Natural killer cell (primary cell): ENCODE measurements around the gene ZBTB40. TPM values are rescaled to one million over a fixed set of nuclear protein-coding genes. Genes with fewer than 3 reads are reported as not detected.

Source experiments
- ATAC-seq, 3 donors: fragments of 150-1000 bp in 2 of 3; fragments of 200-7000 bp in 1 of 3; cut with Tn5 transposase; 1 replicate in 1 of 3; 2 replicates in 2 of 3; pipeline ENCODE4 v1.10.0; 2021; ENCODE audit warnings: mild to moderate bottlenecking in 2 of 3, moderate library complexity in 2 of 3
- DNase-seq, 2 donors: peaks; one replicate each; pipeline versions ENCODE4 v3.0.0 to v3.0.0-alpha.2; 2013 to 2021; ENCODE audit warnings: mixed read lengths in 1 of 2
- H3K27ac ChIP-seq: one replicate; pipeline ENCODE4 v1.5.1; 2013; ENCODE audit warnings: mild to moderate bottlenecking, low read length
- H3K27me3 ChIP-seq: one replicate; pipeline ENCODE4 v1.6.1; 2013; ENCODE audit warnings: low read length; ENCODE audit not compliant: control insufficient read depth, insufficient read depth
- H3K36me3 ChIP-seq: one replicate; pipeline ENCODE4 v1.6.1; 2013; ENCODE audit warnings: low read length; ENCODE audit not compliant: control insufficient read depth, insufficient read depth
- H3K4me1 ChIP-seq: one replicate; pipeline ENCODE4 v1.6.1; 2013; ENCODE audit warnings: low read length; ENCODE audit not compliant: control insufficient read depth, insufficient read depth
- H3K4me3 ChIP-seq: one replicate; pipeline ENCODE4 v1.5.1; 2013; ENCODE audit warnings: low read length
- H3K9me3 ChIP-seq: one replicate; pipeline ENCODE4 v1.6.1; 2013; ENCODE audit warnings: low read length; ENCODE audit not compliant: control insufficient read depth, insufficient read depth
- H3K27ac Mint-ChIP-seq, 2 donors: one replicate each; pipeline ENCODE4 v1.8.0; 2022; ENCODE audit warnings: mild to moderate bottlenecking in 2 of 2, mixed read lengths in 2 of 2, moderate library complexity in 1 of 2
- H3K27me3 Mint-ChIP-seq, 2 donors: one replicate each; pipeline ENCODE4 v1.8.0; 2022; ENCODE audit warnings: low read depth in 2 of 2, mixed read lengths in 2 of 2
- H3K36me3 Mint-ChIP-seq: one replicate; pipeline ENCODE4 v1.8.0; 2022; ENCODE audit warnings: mixed read lengths
- H3K4me1 Mint-ChIP-seq, 2 donors: one replicate each; pipeline ENCODE4 v1.8.0; 2022; ENCODE audit warnings: mixed read lengths in 2 of 2
- H3K4me3 Mint-ChIP-seq: one replicate; pipeline ENCODE4 v1.8.0; 2022; ENCODE audit warnings: mild to moderate bottlenecking, moderate library complexity, mixed read lengths
- H3K9me3 Mint-ChIP-seq, 2 donors: one replicate each; pipeline ENCODE4 v1.8.0; 2022; ENCODE audit warnings: mixed read lengths in 2 of 2
- CTCF ChIP-seq: fragments of 200-600 bp; IDR thresholded peaks from one replicate; pipeline ENCODE4 v1.8.0; 2022; ENCODE audit warnings: antibody characterized with exemption
- WGBS: methylation state at CpG from one replicate; pipeline ENCODE4 v1.1.7; 2013; ENCODE audit warnings: missing lambda C conversion rate; ENCODE audit not compliant: insufficient coverage; 5-methylcytosine and 5-hydroxymethylcytosine counted together
- intact Hi-C: fragments of 100-400 bp; cut with micrococcal nuclease; formaldehyde crosslinking; loops from one replicate; pipeline ENCODE4 v1.14.2; 2022
- total RNA-seq, 4 donors: library from RNA; stranded (reverse); fragments of 120-200 nt in 1 of 4; gene quantifications; one replicate each; pipeline versions ENCODE4 v1.2.3 to v1.2.4, GENCODE V29; 2013 to 2022

Gene ZBTB40
- total RNA-seq, 3 donors from 2014 or later (not counting 1 experiment from before 2014, with no cell fraction given) = 32.9 to 37.6 (median 36.7) TPM

DNA sequence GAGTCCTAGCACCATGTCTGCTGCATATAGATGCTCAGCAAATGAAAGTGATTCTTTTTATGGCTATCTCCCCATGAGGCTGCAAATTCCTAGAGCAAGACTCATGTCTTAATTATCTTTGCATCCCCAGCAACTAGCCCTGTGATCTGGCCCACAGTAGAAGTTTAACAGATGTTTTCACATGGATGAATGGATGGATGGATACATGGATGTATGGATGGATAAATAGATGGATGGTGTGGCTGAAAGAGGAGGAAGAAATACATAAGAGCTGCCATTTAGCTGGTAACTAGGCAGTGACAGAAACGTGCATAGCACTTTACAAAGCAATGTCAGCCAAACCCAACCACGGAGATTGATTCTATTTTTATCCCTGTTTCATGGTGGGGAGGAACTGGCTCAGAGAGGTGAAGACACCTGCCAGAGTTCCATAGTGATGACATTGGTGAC lies 32.7 kb upstream of the ZBTB40 start:
- Histone ChIP-seq H3K27ac (no peak overlapping the region), H3K36me3 (no peaks in the 10 kb centered on the region), H3K4me1 (no peaks in the 10 kb centered on the region), H3K27me3 (peaks cover 2% of the 10 kb centered on the region), H3K4me3 (no peak overlapping the region), H3K9me3 (no peaks in the 10 kb centered on the region)
- H3K27ac Mint-ChIP-seq = no peak overlapping the region
- DNase-seq (no peak), ATAC-seq (no peak)
- no peaks in the 10 kb centered on the region for H3K4me1 Mint-ChIP-seq
- intact Hi-C loops = loop anchor here (10.0 kb wide), 1 partner anchor 314 kb away; no protein-coding TSS in a partner anchor
- TF ChIP-seq CTCF = no peak
- 3% methylated on average over 2 of the region's 2 CpGs for WGBS
- no peaks in the 10 kb centered on the region for H3K36me3 Mint-ChIP-seq
- no peaks in the 10 kb centered on the region for H3K9me3 Mint-ChIP-seq
- peaks cover 28 to 37% of the 10 kb centered on the region in 2 donors for H3K27me3 Mint-ChIP-seq
- no peak overlapping the region for H3K4me3 Mint-ChIP-seq

DNA sequence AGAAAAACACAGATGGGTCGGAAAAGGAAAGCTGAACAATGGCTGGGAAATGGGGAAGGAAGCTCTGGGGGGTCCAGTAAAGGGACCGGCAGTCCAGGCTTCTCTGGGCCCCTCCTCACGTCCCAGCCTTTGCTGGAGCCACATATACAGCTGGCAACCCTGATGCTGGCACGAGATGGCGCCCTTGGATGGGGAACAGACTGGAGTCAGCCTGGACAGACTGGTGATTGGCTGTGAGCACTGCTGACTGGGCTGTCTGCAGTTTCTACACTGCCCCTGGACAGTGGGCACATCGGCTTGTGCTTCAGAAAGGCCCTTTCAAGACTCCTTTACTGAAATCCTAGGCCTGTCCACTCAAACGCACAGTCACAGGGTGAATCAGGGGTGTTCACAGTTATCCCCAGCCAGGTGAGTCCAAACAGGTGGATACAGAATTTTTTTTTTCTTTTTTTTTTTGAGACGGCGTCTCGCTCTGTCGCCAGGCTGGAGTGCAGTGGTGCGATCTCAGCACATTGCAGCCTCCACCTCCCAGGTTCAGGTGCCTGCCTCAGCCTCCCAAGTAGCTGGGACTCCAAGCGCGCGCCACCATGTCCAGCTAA lies 31.1 kb upstream of the ZBTB40 start:
- Histone ChIP-seq H3K27me3 (peaks cover 2% of the 10 kb centered on the region), H3K4me3 (no peak overlapping the region), H3K4me1 (no peaks in the 10 kb centered on the region), H3K27ac (no peak overlapping the region), H3K36me3 (no peaks in the 10 kb centered on the region), H3K9me3 (no peaks in the 10 kb centered on the region)
- peak; percentile 35 to 67 for DNase-seq
- peaks cover 28 to 37% of the 10 kb centered on the region in 2 donors for H3K27me3 Mint-ChIP-seq
- WGBS = 52% methylated on average over 15 of the region's 15 CpGs
- no peaks in the 10 kb centered on the region for H3K9me3 Mint-ChIP-seq
- ATAC-seq = peak in 2 of 3 donors; percentile 74 to 75
- no peaks in the 10 kb centered on the region for H3K36me3 Mint-ChIP-seq
- intact Hi-C loops = loop anchor here (1.0 kb wide), 1 partner anchor 222 kb away; no protein-coding TSS in a partner anchor
- peak; percentile 16 for TF ChIP-seq CTCF
- H3K27ac Mint-ChIP-seq = no peak overlapping the region
- H3K4me1 Mint-ChIP-seq = no peaks in the 10 kb centered on the region
- no peak overlapping the region for H3K4me3 Mint-ChIP-seq

DNA sequence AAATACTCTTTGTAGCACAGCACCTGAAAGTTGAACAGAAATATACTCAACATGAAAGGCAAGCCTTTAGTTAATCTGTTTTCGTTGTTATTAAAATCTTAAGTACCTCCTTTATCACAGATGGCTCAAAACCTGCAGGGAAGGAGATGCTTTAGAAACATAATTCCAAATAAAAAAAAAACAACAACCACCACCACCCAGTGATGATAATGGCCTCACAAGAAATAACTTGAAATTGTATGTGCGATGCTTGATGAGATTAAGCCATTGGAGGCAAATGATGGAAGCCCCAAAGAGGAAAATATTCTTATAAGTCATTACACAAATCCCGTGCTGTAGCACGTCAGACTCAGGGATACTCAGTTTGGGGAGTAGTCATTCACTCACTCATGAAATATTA lies 24.9 kb upstream of the ZBTB40 start:
- peaks cover 4% of the 10 kb centered on the region in 2 donors for H3K4me1 Mint-ChIP-seq
- WGBS = 100% methylated on average over 4 of the region's 4 CpGs
- H3K36me3 Mint-ChIP-seq = no peaks in the 10 kb centered on the region
- H3K27me3 ChIP-seq = no peaks in the 10 kb centered on the region
- H3K9me3 Mint-ChIP-seq = no peaks in the 10 kb centered on the region
- no peak for ATAC-seq
- H3K4me3 ChIP-seq = no peak overlapping the region
- H3K36me3 ChIP-seq = no peaks in the 10 kb centered on the region
- peaks cover 3% of the 10 kb centered on the region for H3K4me1 ChIP-seq
- H3K4me3 Mint-ChIP-seq = no peak overlapping the region
- H3K9me3 ChIP-seq = no peaks in the 10 kb centered on the region
- H3K27ac Mint-ChIP-seq = no peak overlapping the region
- DNase-seq = no peak
- H3K27me3 Mint-ChIP-seq = peaks cover 0 to 5% of the 10 kb centered on the region in 2 donors
- no peak for TF ChIP-seq CTCF
- intact Hi-C loops = no loop called here
- H3K27ac ChIP-seq = no peak overlapping the region
